ENCODE data around the gene ITPR3. TPM values are rescaled to one million over a fixed set of nuclear protein-coding genes. Genes with fewer than 3 reads are reported as not detected.

ITPR3 gene
- total RNA-seq, 3 donors from 2014 or later: 60.2 to 111 (median 103) TPM

- no peaks in the 10 kb centered on the region for H3K9me3 ChIP-seq
- intact Hi-C loops (cut with DNase I, micrococcal nuclease): loop anchor here in 1 of 2 donors (10.0 kb wide), 1 partner anchor 121 kb away; no protein-coding TSS in a partner anchor
- ATAC-seq (no peak), DNase-seq (no peak)
- H3K36me3 ChIP-seq (ENCODE audit: low read depth): no peaks in the 10 kb centered on the region
- H3K4me1 ChIP-seq (ENCODE audit: low read depth): peaks cover 10% of the 10 kb centered on the region
- no peak overlapping the region for H3K4me3 ChIP-seq
- TF ChIP-seq CTCF (IDR thresholded peaks at IDR 0.05): no peak
Observed at GRCh38 chr6:33583591-33584155, 37.4 kb upstream of the ITPR3 start.

- no peaks in the 10 kb centered on the region for H3K36me3 ChIP-seq (ENCODE audit: low read depth)
- DNase-seq (no peak), ATAC-seq (no peak)
- no peak overlapping the region for H3K4me3 ChIP-seq
- H3K4me1 ChIP-seq (ENCODE audit: low read depth): peaks cover 20% of the 10 kb centered on the region
- intact Hi-C loops (cut with DNase I, micrococcal nuclease): loop anchor here in 1 of 2 donors (10.0 kb wide), 1 partner anchor 120 kb away; no protein-coding TSS in a partner anchor
- TF ChIP-seq CTCF (IDR thresholded peaks at IDR 0.05): no peak
- H3K9me3 ChIP-seq: no peaks in the 10 kb centered on the region
Observed at GRCh38 chr6:33584700-33585402, 36.3 kb upstream of the ITPR3 start.

DNA sequence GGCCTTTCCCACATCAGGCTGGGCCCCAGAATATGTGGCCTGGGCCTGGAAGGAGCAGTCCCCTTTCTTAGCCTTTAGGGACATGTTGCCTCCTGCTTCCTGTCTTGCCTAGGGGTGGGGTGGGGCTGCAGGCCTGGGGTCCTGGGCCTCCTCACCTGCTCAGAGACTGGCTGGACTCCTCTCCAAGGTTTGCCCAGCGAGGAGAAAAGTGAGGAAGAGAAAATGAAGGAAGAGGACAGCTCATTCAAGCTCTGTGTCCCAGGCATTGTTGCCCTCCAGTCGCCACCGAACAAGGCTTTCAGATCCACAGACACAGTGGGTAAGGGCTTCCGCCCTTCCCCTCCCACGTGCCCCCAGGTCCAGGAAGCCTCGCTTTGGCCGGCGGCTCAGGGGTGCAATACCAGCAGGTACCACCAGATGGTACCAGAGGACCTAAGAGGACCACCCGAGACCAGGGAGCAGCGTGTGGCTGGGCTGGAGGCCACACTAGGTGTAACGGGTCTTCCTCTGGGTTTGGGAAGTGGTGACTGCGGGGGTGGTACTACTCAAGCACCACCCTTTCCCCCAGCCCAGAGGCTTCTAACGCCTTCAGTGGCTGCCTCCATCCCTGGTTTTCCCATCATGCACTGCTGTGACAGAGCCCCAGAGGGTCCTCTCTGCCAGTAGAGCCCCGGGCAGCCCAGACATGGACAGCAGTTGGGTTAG lies 35.6 kb upstream of the ITPR3 start:
- Histone ChIP-seq H3K4me3 (no peak overlapping the region), H3K4me1 (ENCODE audit: low read depth) (peaks cover 23% of the 10 kb centered on the region), H3K9me3 (no peaks in the 10 kb centered on the region), H3K36me3 (ENCODE audit: low read depth) (no peaks in the 10 kb centered on the region)
- ATAC-seq (peak; percentile 60), DNase-seq (peak; percentile 89 to 92 (median 91))
- peak; percentile 99 for TF ChIP-seq CTCF (IDR thresholded peaks at IDR 0.05)
- intact Hi-C loops (cut with DNase I, micrococcal nuclease): loop anchor here in 1 of 2 donors (10.0 kb wide), 1 partner anchor 119 kb away; no protein-coding TSS in a partner anchor

- DNase-seq (no peak), ATAC-seq (no peak)
- no peak for TF ChIP-seq CTCF (IDR thresholded peaks at IDR 0.05)
- Histone ChIP-seq H3K4me3 (no peak overlapping the region), H3K36me3 (ENCODE audit: low read depth) (no peaks in the 10 kb centered on the region), H3K4me1 (ENCODE audit: low read depth) (peaks cover 29% of the 10 kb centered on the region), H3K9me3 (no peaks in the 10 kb centered on the region)
- intact Hi-C loops (cut with DNase I, micrococcal nuclease): loop anchor here in 1 of 2 donors (10.0 kb wide), 1 partner anchor 119 kb away; no protein-coding TSS in a partner anchor
Observed at GRCh38 chr6:33586108-33586640, 34.9 kb upstream of the ITPR3 start.

GRCh38 chr6:33587529-33587928 lies 33.6 kb upstream of the ITPR3 start:
- Histone ChIP-seq H3K4me1 (ENCODE audit: low read depth) (peaks cover 29% of the 10 kb centered on the region), H3K4me3 (no peak overlapping the region), H3K36me3 (ENCODE audit: low read depth) (no peaks in the 10 kb centered on the region), H3K9me3 (no peaks in the 10 kb centered on the region)
- intact Hi-C loops (cut with DNase I, micrococcal nuclease): loop anchor here in 1 of 2 donors (10.0 kb wide), 1 partner anchor 117 kb away; no protein-coding TSS in a partner anchor
- ATAC-seq (no peak), DNase-seq (no peak)
- no peak for TF ChIP-seq CTCF (IDR thresholded peaks at IDR 0.05)

Data from mucosa of descending colon (tissue), 3 donors.